ENCODE measurements around the gene TUBGCP3.
"Not testable (repeated sequence)": the region's sequence is repeated elsewhere in the genome, so short reads cannot be mapped to it uniquely, and the experiment has no call there.

Gene TUBGCP3

GRCh38 chr13:112510987-112511685 lies 76.8 kb downstream of the TUBGCP3 start:
- no peak overlapping the region for H3K4me3 Mint-ChIP-seq
- no peak overlapping the region for H3K27ac Mint-ChIP-seq
- H3K9me3 Mint-ChIP-seq, result no peaks in the 10 kb centered on the region

GRCh38 chr13:112510002-112510780 lies 77.8 kb downstream of the TUBGCP3 start:
- Mint-ChIP-seq H3K27ac (no peak overlapping the region), H3K27me3 (ENCODE audit: low read depth) (no peaks in the 10 kb centered on the region), H3K4me3 (no peak overlapping the region), H3K9me3 (no peaks in the 10 kb centered on the region), H3K4me1 (ENCODE audit: low read depth) (peaks cover 5% of the 10 kb centered on the region), H3K36me3 (ENCODE audit: low read depth) (peaks cover 21% of the 10 kb centered on the region)

More at GRCh38 chr13:112510987-112511685, 76.8 kb downstream of the TUBGCP3 start:
- Mint-ChIP-seq H3K4me1 (ENCODE audit: low read depth) (peaks cover 5% of the 10 kb centered on the region), H3K27me3 (ENCODE audit: low read depth) (no peaks in the 10 kb centered on the region), H3K36me3 (ENCODE audit: low read depth) (peaks cover 22% of the 10 kb centered on the region)

- no peak overlapping the region for H3K27ac Mint-ChIP-seq
- H3K27me3 Mint-ChIP-seq (ENCODE audit: low read depth), result no peaks in the 10 kb centered on the region
- no peak overlapping the region for H3K4me3 Mint-ChIP-seq
- no peaks in the 10 kb centered on the region for H3K9me3 Mint-ChIP-seq
- peaks cover 5% of the 10 kb centered on the region for H3K4me1 Mint-ChIP-seq (ENCODE audit: low read depth)
- H3K36me3 Mint-ChIP-seq (ENCODE audit: low read depth), result peaks cover 24% of the 10 kb centered on the region
Measured at GRCh38 chr13:112509190-112509589, 78.8 kb downstream of the TUBGCP3 start.

GRCh38 chr13:112506046-112506445 lies 81.9 kb downstream of the TUBGCP3 start:
- H3K9me3 Mint-ChIP-seq, result no peaks in the 10 kb centered on the region

GRCh38 chr13:112496166-112496565 lies 91.8 kb downstream of the TUBGCP3 start:
- Mint-ChIP-seq H3K36me3 (ENCODE audit: low read depth) (peaks cover 11% of the 10 kb centered on the region), H3K4me3 (no peak overlapping the region), H3K27me3 (ENCODE audit: low read depth) (no peaks in the 10 kb centered on the region), H3K4me1 (ENCODE audit: low read depth) (no peaks in the 10 kb centered on the region), H3K9me3 (no peaks in the 10 kb centered on the region), H3K27ac (no peak overlapping the region)

More at GRCh38 chr13:112506046-112506445, 81.9 kb downstream of the TUBGCP3 start:
- Mint-ChIP-seq H3K36me3 (ENCODE audit: low read depth) (peaks cover 26% of the 10 kb centered on the region), H3K4me1 (ENCODE audit: low read depth) (no peaks in the 10 kb centered on the region), H3K27me3 (ENCODE audit: low read depth) (no peaks in the 10 kb centered on the region), H3K4me3 (no peak overlapping the region), H3K27ac (no peak overlapping the region)

- Mint-ChIP-seq H3K9me3 (no peaks in the 10 kb centered on the region), H3K36me3 (ENCODE audit: low read depth) (peaks cover 11% of the 10 kb centered on the region), H3K27ac (no peak overlapping the region), H3K4me3 (no peak overlapping the region), H3K4me1 (ENCODE audit: low read depth) (no peaks in the 10 kb centered on the region), H3K27me3 (ENCODE audit: low read depth) (no peaks in the 10 kb centered on the region)
Measured at GRCh38 chr13:112495465-112495864, 92.5 kb downstream of the TUBGCP3 start.

- Mint-ChIP-seq H3K36me3 (ENCODE audit: low read depth) (peaks cover 16% of the 10 kb centered on the region), H3K4me1 (ENCODE audit: low read depth) (no peaks in the 10 kb centered on the region), H3K27ac (no peak overlapping the region), H3K27me3 (ENCODE audit: low read depth) (no peaks in the 10 kb centered on the region), H3K9me3 (no peaks in the 10 kb centered on the region), H3K4me3 (no peak overlapping the region)
Measured at GRCh38 chr13:112489199-112489598, 98.8 kb downstream of the TUBGCP3 start.

GRCh38 chr13:112488343-112489050 lies 99.5 kb downstream of the TUBGCP3 start:
- H3K27me3 Mint-ChIP-seq (ENCODE audit: low read depth); H3K27ac Mint-ChIP-seq; H3K9me3 Mint-ChIP-seq; H3K4me3 Mint-ChIP-seq; H3K4me1 Mint-ChIP-seq (ENCODE audit: low read depth): not testable (repeated sequence)
- peaks cover 13% of the 10 kb centered on the region for H3K36me3 Mint-ChIP-seq (ENCODE audit: low read depth)

GRCh38 chr13:112487127-112487517 lies 100.8 kb downstream of the TUBGCP3 start:
- H3K27me3 Mint-ChIP-seq (ENCODE audit: low read depth), result no peaks in the 10 kb centered on the region
- H3K36me3 Mint-ChIP-seq (ENCODE audit: low read depth), result peaks cover 13% of the 10 kb centered on the region
- H3K4me3 Mint-ChIP-seq, result no peak overlapping the region
- H3K9me3 Mint-ChIP-seq, result no peaks in the 10 kb centered on the region
- no peak overlapping the region for H3K27ac Mint-ChIP-seq
- no peaks in the 10 kb centered on the region for H3K4me1 Mint-ChIP-seq (ENCODE audit: low read depth)

- Mint-ChIP-seq H3K36me3 (ENCODE audit: low read depth) (peaks cover 13% of the 10 kb centered on the region), H3K27ac (no peak overlapping the region)
Measured at GRCh38 chr13:112486386-112487126, 101.4 kb downstream of the TUBGCP3 start.

GRCh38 chr13:112485814-112486213 lies 102.1 kb downstream of the TUBGCP3 start:
- not testable (repeated sequence) for H3K27ac Mint-ChIP-seq; H3K9me3 Mint-ChIP-seq; H3K4me1 Mint-ChIP-seq (ENCODE audit: low read depth); H3K27me3 Mint-ChIP-seq (ENCODE audit: low read depth); H3K4me3 Mint-ChIP-seq
- H3K36me3 Mint-ChIP-seq (ENCODE audit: low read depth), result peaks cover 13% of the 10 kb centered on the region

More at GRCh38 chr13:112486386-112487126, 101.4 kb downstream of the TUBGCP3 start:
- H3K9me3 Mint-ChIP-seq, result no peaks in the 10 kb centered on the region
- H3K4me3 Mint-ChIP-seq, result no peak overlapping the region
- H3K27me3 Mint-ChIP-seq (ENCODE audit: low read depth), result no peaks in the 10 kb centered on the region
- H3K4me1 Mint-ChIP-seq (ENCODE audit: low read depth), result no peaks in the 10 kb centered on the region

GRCh38 chr13:112483299-112483698 lies 104.7 kb downstream of the TUBGCP3 start:
- H3K36me3 Mint-ChIP-seq (ENCODE audit: low read depth), result peaks cover 10% of the 10 kb centered on the region
- no peaks in the 10 kb centered on the region for H3K9me3 Mint-ChIP-seq
- no peak overlapping the region for H3K4me3 Mint-ChIP-seq
- H3K4me1 Mint-ChIP-seq (ENCODE audit: low read depth), result no peaks in the 10 kb centered on the region
- H3K27me3 Mint-ChIP-seq (ENCODE audit: low read depth), result no peaks in the 10 kb centered on the region
- no peak overlapping the region for H3K27ac Mint-ChIP-seq

- Mint-ChIP-seq H3K27me3 (ENCODE audit: low read depth) (no peaks in the 10 kb centered on the region), H3K27ac (no peak overlapping the region), H3K9me3 (no peaks in the 10 kb centered on the region), H3K4me3 (no peak overlapping the region), H3K4me1 (ENCODE audit: low read depth) (no peaks in the 10 kb centered on the region), H3K36me3 (ENCODE audit: low read depth) (peaks cover 6% of the 10 kb centered on the region)
Measured at GRCh38 chr13:112481458-112481857, 106.5 kb downstream of the TUBGCP3 start.

GRCh38 chr13:112479389-112479788 lies 108.6 kb downstream of the TUBGCP3 start:
- Mint-ChIP-seq H3K4me1 (ENCODE audit: low read depth) (no peaks in the 10 kb centered on the region), H3K9me3 (no peaks in the 10 kb centered on the region), H3K27me3 (ENCODE audit: low read depth) (no peaks in the 10 kb centered on the region), H3K4me3 (no peak overlapping the region), H3K36me3 (ENCODE audit: low read depth) (no peaks in the 10 kb centered on the region), H3K27ac (no peak overlapping the region)
